Stimulated activated CD8-positive, alpha-beta memory T cell treated with anti-CD3 and anti-CD28 coated beads, Interleukin-4, amount 100 ng/mL, for 24 hours (primary cell): Measurements from ENCODE around the gene IFI30.

ENCODE experiments used
- DNase-seq: peaks from one replicate; pipeline ENCODE4 v3.0.0-alpha.2; 2020; ENCODE audit warnings: low read depth

The IFI30 gene

GRCh38 chr19:18225702-18226468 is 52.3 kb downstream of the IFI30 start, which contains the start of gene PDE4C:
PDE4C (minus strand) TSS chr19:18226438; CDS start chr19:18226415, 23 bp downstream.
- no peak for DNase-seq

DNA sequence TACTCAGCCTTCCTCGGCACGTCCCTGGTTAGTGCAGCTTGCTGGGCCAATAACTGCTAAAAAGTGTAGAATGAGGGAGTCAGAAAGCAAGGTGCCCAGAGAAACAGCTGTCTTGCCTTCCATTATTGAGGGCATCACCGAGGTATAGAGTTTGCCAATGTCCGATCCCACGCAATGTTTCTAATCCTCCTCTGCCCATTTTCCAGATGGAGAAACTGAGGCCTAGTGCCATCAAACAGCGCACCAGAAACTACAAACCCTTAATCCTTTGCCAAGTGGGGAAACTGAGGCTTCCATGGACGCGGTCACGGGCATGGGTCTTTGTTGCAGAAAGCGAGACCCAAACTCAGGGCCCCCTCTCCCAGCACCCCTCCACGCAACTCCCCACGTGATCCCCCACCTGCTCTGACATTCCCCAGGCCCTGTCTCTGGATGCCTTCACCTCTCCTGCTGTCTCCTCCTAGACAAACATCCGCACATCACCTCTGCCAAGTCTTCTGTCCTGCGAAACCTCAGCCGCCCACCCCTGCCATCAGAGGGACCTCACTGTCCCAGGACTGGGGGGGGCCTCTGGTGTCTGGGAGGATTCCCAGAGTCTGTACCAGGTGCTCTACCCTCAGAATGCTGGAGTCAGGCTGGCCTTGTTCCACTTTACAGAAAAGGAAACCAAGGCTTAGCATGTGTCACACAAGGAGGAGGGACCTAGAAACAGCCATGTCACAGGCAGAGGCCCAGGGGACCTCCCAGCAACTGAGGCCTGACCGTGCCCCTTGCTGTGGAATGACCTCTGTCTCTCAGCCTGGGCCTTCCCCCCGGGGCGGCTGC is 53.6 kb downstream of the IFI30 start:
- no peak for DNase-seq
